CD4-positive, alpha-beta T cell (primary cell): ENCODE results near the gene CDKAL1. TPM values are rescaled to one million over a fixed set of nuclear protein-coding genes. Genes with fewer than 3 reads are reported as not detected.

ENCODE experiments used
- ATAC-seq: fragments of 200-7000 bp; cut with Tn5 transposase; one replicate; pipeline ENCODE4 v1.10.0; 2022; ENCODE audit warnings: mild to moderate bottlenecking; ENCODE audit not compliant: poor library complexity
- CTCF ChIA-PET: fragments of 350-600 bp; sonication (Branson Sonifier 250); formaldehyde crosslinking; loops from one replicate; lab custom pipeline; 2021; ENCODE audit warnings: antibody characterized with exemption, inconsistent platforms; lab: Charles Lee
- POLR2A ChIA-PET: fragments of 350-600 bp; sonication (Branson Sonifier 250); formaldehyde crosslinking; loops from one replicate; lab custom pipeline; 2021; ENCODE audit warnings: antibody characterized with exemption, inconsistent platforms; lab: Charles Lee
- DNase-seq, 14 experiments: peaks; one replicate each; pipeline ENCODE4 v3.0.0-alpha.2; 2013 to 2020; ENCODE audit warnings: mixed read lengths in 2 of 14
- H3K27ac ChIP-seq, 2 donors: one replicate each; pipeline versions ENCODE4 v1.5.1 to v1.7.0; 2013; ENCODE audit warnings: low read length in 2 of 2, low read depth in 1 of 2, mild to moderate bottlenecking in 1 of 2
- H3K27me3 ChIP-seq, 2 experiments: 1 replicate in 1 of 2; 2 replicates in 1 of 2; pipeline versions ENCODE4 v1.6.1 to v1.7.0; 2013; ENCODE audit warnings: low read length in 2 of 2, control low read depth in 1 of 2, mild to moderate bottlenecking in 1 of 2, moderate library complexity in 1 of 2; ENCODE audit not compliant: insufficient read depth in 2 of 2, control insufficient read depth in 1 of 2
- H3K36me3 ChIP-seq: one replicate; pipeline ENCODE4 v1.6.1; 2013; ENCODE audit warnings: low read length, control low read depth; ENCODE audit not compliant: insufficient read depth
- H3K4me1 ChIP-seq: one replicate; pipeline ENCODE4 v1.6.1; 2013; ENCODE audit warnings: low read length, control low read depth; ENCODE audit not compliant: insufficient read depth
- H3K4me3 ChIP-seq: one replicate; pipeline ENCODE4 v1.5.1; 2013; ENCODE audit warnings: mild to moderate bottlenecking, low read length, moderate library complexity
- H3K9me3 ChIP-seq, 2 experiments: 1 replicate in 1 of 2; 2 replicates in 1 of 2; pipeline versions ENCODE4 v1.6.1 to v1.7.0; 2013; ENCODE audit warnings: low read length in 2 of 2, mild to moderate bottlenecking in 2 of 2, control low read depth in 1 of 2, moderate library complexity in 1 of 2; ENCODE audit not compliant: control insufficient read depth in 1 of 2, insufficient read depth in 1 of 2
- H3K27ac Mint-ChIP-seq: one replicate; pipeline ENCODE4 v1.8.0; 2020; ENCODE audit warnings: mixed read lengths
- H3K27me3 Mint-ChIP-seq: one replicate; pipeline ENCODE4 v1.8.0; 2021; ENCODE audit warnings: mixed read lengths
- H3K36me3 Mint-ChIP-seq: one replicate; pipeline ENCODE4 v1.8.0; 2021; ENCODE audit warnings: low read depth, mixed read lengths
- H3K4me1 Mint-ChIP-seq: one replicate; pipeline ENCODE4 v1.8.0; 2021; ENCODE audit warnings: low read depth, mixed read lengths
- H3K4me3 Mint-ChIP-seq: one replicate; pipeline ENCODE4 v1.8.0; 2020; ENCODE audit warnings: mild to moderate bottlenecking, mixed read lengths
- H3K9me3 Mint-ChIP-seq: one replicate; pipeline ENCODE4 v1.8.0; 2020; ENCODE audit warnings: mixed read lengths
- CTCF ChIP-seq: fragments of 200-600 bp; IDR thresholded peaks from one replicate; pipeline ENCODE4 v1.8.0; 2022; ENCODE audit warnings: antibody characterized with exemption, mild to moderate bottlenecking
- intact Hi-C, 2 experiments: fragments of 100-400 bp; cut with DNase I in 1 of 2; cut with micrococcal nuclease in 1 of 2; formaldehyde crosslinking; loops; one replicate each; pipeline versions ENCODE4 v1.15.1 to v1.9.0; 2023 to 2025; cut with DNase I, micrococcal nuclease
- total RNA-seq, 174 experiments: library from RNA in 2 of 174; stranded (reverse) in 2 of 174; gene quantifications; one replicate each; pipeline ENCODE4 v1.2.3 and lab custom pipeline; 2021 to 2026

Gene CDKAL1
- total RNA-seq, 2 experiments from 2014 or later, result 21.3 to 23.9 TPM

GRCh38 chr6:20839630-20840029, 305.4 kb downstream of the CDKAL1 start:
- ATAC-seq (no peak), DNase-seq (no peak)
- H3K4me1 ChIP-seq, result no peaks in the 10 kb centered on the region
- Mint-ChIP-seq H3K36me3 (peaks cover 12% of the 10 kb centered on the region), H3K27ac (no peak overlapping the region), H3K4me1 (peaks cover 41% of the 10 kb centered on the region), H3K27me3 (no peaks in the 10 kb centered on the region), H3K9me3 (peaks cover 3% of the 10 kb centered on the region), H3K4me3 (no peak overlapping the region)
- H3K27ac ChIP-seq, result no peak overlapping the region
- POLR2A ChIA-PET, result no interaction called here
- H3K36me3 ChIP-seq, result no peaks in the 10 kb centered on the region
- no peak overlapping the region for H3K4me3 ChIP-seq
- intact Hi-C loops, result no loop called here
- H3K27me3 ChIP-seq, result no peaks in the 10 kb centered on the region
- H3K9me3 ChIP-seq, result no peaks in the 10 kb centered on the region
- CTCF ChIA-PET, result no interaction called here
- TF ChIP-seq CTCF, result no peak

DNA sequence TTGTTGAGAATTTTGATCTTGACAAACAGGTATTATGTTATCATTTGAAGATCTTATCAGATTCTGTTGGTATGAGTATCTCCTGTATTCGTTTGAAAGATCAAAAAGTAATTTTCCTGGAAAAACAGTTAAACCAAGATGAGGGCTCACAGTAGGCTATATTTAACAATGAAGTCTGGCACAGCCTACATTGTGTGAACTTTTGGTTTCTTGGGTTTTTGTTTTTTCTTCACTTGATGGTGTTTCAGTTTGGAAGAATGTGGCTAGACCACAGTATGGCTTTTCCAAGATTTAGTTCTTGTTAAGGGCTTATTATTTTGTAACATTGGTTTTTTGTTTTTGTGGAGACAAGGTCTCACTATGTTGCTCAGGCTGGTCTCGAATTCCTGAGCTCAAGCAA, 306.4 kb downstream of the CDKAL1 start:
- no peak for ATAC-seq
- intact Hi-C loops, result no loop called here
- Mint-ChIP-seq H3K27ac (no peak overlapping the region), H3K9me3 (peaks cover 3% of the 10 kb centered on the region), H3K27me3 (no peaks in the 10 kb centered on the region), H3K4me3 (no peak overlapping the region), H3K36me3 (peaks cover 15% of the 10 kb centered on the region), H3K4me1 (peaks cover 30% of the 10 kb centered on the region)
- Histone ChIP-seq H3K4me3 (no peak overlapping the region), H3K9me3 (no peaks in the 10 kb centered on the region), H3K36me3 (no peaks in the 10 kb centered on the region), H3K27ac (no peak overlapping the region), H3K4me1 (no peaks in the 10 kb centered on the region), H3K27me3 (no peaks in the 10 kb centered on the region)
- no peak for TF ChIP-seq CTCF
- CTCF ChIA-PET, result no interaction called here
- no peak for DNase-seq
- POLR2A ChIA-PET, result no interaction called here

DNA sequence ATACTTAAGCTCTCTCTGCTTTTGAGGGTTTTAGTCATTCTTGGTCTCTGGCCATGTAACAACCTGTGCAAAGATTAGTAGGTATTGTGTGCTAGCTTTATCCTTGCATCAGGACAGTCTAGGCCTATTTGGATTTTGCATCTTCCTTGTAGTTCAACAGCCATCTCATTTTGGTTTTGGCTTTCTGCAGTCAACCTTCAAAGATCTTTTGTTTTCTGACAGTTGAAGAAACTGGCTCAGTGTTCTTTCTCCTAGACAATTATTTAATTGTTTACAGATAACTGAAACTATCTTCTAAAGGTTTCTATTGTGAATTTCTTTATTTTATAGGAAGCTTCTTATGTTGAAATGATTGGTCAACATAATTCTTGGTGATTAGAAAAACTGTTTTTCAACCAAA, 307.5 kb downstream of the CDKAL1 start:
- H3K9me3 Mint-ChIP-seq, result peaks cover 3% of the 10 kb centered on the region
- Histone ChIP-seq H3K27me3 (no peaks in the 10 kb centered on the region), H3K4me1 (no peaks in the 10 kb centered on the region), H3K27ac (no peak overlapping the region), H3K4me3 (no peak overlapping the region), H3K36me3 (no peaks in the 10 kb centered on the region), H3K9me3 (no peaks in the 10 kb centered on the region)
- ChIA-PET CTCF (no interaction called here), POLR2A (no interaction called here)
- H3K27me3 Mint-ChIP-seq, result no peaks in the 10 kb centered on the region
- H3K4me3 Mint-ChIP-seq, result no peak overlapping the region
- intact Hi-C loops, result no loop called here
- no peak for TF ChIP-seq CTCF
- peaks cover 23% of the 10 kb centered on the region for H3K36me3 Mint-ChIP-seq
- ATAC-seq (no peak), DNase-seq (no peak)
- peaks cover 19% of the 10 kb centered on the region for H3K4me1 Mint-ChIP-seq
- no peak overlapping the region for H3K27ac Mint-ChIP-seq
